Activated CD4-positive, alpha-beta T cell treated with anti-CD3 and anti-CD28 coated beads for 1 hour (primary cell): Measurements from ENCODE around the gene SLC9A9.

Source experiments
- DNase-seq: peaks from one replicate; pipeline ENCODE4 v3.0.0-alpha.2; 2020

SLC9A9 gene

DNA sequence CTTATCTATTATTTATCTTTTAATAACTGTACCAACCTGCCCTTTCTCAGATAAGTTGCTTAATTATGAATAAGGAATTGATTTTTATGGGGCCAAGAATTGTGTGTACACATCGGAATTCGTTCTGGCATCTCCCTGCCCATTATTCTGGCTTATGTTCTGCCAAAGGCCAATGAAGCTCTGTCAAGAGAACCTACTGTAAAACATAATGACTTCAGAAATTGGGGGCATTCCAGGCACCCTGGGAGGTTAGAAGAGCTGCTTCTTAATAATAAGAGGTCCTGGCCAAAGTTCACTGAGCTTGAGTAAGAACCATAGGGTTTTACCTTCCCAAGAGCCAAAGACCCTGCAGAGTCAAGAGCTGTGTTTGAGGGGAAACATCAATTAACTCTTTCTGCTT, 261.7 kb downstream of the SLC9A9 start:
- DNase-seq, result no peak

DNA sequence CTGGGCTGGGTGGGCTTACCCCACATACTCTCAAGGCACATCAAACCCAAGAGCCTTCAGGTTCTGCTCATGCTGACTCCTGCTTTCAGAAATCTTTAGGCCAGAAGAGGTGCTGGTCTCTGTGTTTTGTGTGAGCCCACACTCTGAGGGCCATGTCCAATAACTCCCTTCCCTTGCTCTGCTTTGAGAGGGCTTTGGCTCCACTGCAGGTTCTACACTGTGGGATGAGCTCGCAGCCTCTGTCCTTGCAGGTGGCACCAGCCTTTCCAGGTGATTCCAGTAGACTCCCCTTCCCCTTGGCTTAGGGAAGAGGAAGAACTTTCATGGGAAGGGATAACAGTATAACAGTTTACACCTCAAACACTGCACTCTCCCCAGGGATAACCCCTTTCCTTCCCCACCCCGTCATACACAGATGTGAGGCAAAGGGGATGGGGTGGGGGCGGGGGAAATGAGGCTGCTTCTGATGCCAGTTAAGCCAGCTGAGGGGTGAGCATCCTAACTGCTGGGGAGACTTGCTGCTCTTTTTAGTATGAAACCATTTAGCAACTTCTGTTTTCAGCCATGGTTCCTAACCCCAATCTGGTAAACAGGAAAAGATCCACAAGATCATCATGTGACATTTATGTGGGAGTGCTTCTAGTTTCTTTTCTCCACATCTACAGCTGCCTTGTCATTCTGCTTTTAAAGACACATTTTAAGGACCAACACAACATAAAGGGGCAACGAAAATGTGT, 262.4 kb downstream of the SLC9A9 start:
- no peak for DNase-seq

DNA sequence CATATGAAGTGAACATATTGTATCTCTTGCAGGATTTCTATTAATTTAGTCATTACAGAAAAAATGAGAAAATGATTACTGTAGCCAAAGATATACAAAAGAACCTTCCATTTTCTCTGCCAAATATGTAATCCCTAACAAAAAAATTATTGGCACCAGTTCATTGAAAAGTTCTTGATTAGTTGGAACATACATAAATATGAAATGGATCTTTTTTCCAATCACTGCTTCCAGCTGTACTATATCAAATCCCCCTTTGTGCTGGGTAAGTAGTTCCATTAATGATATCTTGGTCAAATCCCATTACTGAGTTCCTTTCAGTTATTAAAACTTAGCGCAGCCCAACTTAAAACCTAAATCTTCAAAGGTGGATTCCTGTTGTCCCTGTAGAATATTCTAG, 263.8 kb downstream of the SLC9A9 start:
- DNase-seq, result no peak

DNA sequence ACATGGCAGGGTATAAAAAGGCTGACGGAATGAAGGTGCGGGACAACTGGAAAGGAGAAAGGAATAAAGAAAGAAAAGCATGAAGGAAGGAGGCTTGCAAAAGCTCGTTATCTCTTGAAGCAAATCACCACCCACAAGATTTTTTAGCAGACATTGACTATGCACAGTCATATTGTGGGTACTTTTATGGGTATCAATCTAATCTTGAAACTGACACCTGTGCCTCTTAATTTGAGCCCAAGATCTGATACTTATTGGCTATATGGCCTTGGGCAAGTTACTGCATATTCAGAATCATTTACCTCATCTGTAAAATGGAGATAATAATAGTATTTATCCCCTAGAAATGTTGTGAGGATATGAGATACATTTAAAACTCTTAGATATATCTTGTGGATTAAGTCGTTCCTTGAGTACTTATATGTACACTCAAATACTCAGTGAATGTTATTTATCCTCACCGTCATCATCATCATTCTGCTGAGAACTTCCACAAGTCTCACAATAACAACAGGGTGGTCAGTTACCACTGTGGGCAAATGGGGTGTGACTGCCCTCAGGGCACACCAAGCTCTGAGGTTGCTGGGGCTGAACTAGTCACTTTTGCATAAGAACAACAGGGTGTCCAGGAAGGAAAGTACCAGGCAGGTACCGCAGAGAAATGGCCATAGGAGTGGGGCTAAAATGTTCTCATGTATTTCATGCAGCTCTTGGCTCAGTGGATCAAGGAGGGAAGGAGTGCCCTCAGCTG, 266.1 kb downstream of the SLC9A9 start:
- DNase-seq, result no peak

DNA sequence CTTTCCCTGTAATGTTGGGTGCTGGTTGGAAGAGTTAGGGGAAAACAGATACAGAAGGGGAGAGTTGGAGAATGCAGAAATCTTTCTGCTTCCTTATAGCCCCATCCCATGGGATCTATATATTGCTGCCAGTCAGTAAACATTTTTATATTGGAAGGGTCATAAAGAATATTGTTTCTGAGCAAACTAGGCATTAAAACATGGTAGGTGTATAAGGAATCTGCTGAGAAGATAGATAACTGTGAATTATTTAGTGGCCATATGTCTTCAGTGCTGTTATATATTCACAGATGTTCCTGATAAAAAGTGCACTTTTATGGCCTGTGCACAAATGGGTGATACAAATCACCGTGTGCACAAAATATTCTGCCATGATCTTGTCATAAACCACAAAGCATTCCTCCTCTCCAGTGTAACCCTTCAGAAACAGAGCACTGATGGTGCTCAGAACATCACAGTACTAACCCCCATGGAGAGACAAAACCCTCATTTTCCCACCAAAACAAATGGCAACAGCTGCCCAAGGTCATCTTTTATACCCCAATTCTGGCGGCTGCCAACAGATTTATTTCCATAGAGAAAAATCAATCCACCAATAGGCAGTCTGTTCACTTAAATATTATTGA, 269.3 kb downstream of the SLC9A9 start:
- DNase-seq, result no peak

DNA sequence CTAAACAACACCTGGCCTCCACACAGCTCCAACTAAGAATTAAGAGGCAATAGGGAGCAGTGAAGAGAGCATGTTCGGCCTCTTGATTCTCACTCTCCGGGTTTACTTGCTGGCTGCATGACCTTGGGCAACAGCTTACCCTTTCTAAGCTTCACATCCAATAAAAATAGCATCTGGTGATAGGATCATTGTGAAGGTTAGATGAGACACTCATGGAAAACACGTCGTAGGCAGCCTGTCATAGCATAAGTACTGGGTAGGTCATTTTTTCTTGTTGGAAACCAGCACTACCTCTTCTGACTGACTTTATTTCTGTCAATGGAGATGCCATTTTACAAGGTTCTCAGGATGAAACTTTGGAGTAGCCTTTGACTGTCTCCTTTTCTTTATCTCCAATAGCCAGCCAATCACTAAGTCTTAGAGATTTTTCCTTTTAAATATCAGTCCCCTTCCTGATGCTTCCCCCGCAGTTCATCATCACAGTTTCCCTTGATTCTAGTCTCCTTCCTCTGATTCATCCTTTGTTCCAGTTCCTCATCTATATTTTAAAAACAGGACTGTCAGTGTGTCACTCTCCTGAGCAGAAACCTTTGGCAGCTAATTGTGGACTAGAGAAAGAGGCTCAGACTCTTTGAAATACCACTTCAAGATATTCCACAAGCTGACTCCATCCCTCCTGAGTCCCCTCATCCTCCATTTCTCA, 271.5 kb downstream of the SLC9A9 start:
- DNase-seq, result no peak

DNA sequence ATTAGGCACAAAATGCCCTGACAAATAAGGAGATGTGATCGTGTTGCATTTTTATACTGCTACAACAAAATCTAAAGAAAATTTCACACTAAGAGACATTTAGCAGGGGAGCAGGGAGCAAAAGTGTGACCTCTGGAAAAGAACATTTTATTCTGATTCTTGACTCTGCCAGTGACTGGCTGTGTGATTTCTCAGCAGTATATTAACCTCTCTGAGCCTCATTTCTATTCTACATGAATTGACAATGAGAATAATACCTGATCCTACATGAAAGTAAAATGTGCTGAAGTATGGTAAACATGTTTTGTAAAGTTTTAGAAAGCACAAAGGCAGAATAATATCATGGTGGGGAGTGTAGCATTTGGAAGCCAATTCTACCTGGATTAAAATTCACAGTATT, 273.3 kb downstream of the SLC9A9 start:
- no peak for DNase-seq

DNA sequence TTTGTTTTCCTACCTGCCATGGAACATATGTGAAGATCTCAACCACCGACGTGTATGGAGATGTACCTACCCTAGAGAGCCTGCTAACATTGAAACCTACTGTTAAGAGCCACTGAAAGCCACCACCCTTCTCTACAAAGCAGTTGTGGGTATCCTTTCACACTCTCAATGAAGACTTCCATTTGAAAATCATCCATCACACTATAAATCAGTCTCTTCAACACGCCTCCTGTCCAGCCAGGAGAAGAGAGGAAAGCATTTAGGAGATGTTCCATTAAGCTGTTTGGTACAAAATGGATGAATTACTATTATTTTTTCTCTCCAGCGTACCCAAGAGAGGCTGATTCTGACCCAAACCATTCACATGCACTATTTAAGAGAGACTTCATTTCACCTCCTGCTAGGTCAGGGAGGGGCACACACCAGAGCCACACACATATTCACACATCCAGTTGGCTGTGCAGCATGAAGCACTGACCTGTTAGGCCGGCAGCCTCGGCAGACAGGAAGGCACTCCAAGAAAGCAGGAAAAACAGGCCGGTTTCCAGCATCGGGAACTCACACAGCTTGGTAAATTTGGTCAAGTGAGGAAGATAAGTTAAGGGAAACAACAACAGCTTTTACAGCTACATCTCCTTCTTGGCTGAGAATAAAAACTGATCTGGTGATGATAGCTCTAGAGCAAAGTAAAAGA, 274.5 kb downstream of the SLC9A9 start:
- no peak for DNase-seq

DNA sequence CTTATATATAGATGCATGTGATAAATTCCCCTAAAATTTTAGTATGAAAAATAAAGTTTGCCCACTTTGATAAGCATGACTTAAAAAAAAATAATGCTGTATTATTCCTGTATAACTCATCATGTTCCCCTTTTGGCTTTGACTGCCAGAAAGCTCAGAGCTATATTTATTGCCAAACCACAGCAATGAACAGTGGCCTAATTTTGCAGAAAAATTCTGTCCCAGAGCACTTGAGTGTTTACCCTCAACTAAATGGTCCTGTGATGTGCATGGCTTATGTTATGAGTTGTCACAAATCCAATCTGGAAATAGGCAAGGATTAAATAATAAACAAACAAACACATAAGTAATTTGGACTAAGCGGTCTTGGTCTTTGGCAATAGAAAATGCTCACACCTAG, 276.7 kb downstream of the SLC9A9 start:
- DNase-seq, result no peak

DNA sequence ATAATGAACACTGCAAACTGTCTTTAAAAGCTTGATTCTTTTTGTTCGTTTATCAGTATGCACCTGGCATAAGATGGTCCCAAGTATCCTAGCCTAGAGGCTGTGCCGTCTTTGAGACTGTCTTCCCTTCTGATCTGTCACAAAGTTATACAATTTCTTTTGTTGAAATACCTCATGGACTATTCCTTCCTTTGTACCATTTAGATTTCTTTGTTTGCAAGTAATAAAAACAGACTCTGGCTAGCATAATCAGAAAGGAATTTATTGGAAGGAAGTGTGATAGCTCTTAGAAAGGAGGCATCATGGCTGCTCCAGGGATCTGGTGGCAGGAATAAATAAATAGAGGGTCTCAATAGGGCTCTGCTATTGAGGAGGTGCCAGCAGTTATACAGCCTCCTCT, 280.4 kb downstream of the SLC9A9 start:
- no peak for DNase-seq

DNA sequence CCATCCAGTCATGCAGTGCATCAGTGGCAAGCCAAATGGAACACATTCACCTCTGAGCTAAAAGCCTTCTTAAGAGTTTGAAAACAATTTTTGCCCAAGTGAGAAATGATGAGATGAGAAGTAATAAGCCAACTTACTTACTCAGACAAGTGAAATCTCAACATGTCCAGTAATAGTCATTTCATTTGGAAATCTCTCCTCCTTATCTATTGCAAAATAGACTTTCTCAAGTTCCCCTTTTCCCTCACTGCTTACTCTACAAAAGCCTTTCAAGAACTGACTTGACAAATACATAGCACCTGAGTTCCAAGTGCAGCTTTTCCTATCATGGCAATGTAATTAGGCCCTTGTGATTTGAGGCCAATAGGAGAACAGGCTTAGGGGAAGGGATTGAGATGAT, 282.3 kb downstream of the SLC9A9 start:
- DNase-seq, result no peak

DNA sequence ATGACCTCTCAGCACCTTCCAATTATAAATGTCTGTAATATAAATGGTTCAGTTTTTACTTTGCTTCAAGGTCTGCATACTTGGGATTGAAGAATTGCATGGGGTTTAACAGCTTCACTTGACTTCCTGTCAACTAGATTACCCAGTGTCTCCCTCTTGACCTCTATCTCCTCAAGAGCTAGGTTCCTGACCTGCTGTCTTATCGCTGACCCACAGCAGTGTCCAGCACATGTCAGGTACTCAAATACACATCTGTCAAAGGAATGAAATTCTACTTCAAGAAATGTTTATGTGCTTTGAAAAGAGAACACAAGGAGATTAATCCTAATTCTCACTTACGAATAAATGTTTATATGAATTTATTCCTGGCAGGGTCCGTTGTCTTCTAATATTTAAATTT, 284.5 kb downstream of the SLC9A9 start:
- no peak for DNase-seq

DNA sequence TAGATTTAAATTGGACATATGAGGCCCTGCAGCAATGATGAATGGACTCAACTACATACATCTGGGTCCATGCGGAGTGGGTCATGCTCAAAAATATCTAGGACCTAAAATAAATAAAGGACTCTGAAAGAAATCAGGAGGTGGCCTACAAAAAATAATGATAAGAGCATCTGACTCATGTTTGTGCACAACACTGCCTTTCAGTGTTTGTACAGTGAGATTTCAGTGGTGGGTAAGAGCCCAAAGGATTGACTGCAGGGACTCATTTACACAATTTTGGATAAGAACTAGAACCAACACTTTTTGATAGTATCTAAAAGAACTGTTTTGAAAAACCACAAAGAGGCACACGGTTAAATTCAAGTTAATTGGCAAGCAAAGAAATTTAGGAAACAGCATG, 285.5 kb downstream of the SLC9A9 start:
- DNase-seq, result no peak

DNA sequence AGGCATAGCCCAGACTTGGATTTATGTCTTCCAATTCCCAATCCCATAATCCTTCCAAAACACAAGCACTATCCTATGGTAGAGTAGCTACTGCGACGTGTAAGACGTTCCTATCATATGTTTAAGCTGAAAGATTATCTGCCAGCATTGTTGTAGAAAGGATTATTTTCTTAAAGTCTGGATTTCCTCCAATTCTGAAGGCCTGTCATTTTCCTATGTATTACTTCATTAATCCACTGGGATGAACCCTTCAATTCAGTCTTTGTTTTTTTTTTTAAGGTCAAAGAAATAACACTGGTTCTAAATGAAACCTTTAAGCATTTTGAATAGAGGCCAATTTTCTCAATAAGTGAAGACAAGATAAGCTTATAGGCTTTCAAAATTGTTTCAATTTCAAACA, 289.0 kb downstream of the SLC9A9 start:
- DNase-seq, result no peak

DNA sequence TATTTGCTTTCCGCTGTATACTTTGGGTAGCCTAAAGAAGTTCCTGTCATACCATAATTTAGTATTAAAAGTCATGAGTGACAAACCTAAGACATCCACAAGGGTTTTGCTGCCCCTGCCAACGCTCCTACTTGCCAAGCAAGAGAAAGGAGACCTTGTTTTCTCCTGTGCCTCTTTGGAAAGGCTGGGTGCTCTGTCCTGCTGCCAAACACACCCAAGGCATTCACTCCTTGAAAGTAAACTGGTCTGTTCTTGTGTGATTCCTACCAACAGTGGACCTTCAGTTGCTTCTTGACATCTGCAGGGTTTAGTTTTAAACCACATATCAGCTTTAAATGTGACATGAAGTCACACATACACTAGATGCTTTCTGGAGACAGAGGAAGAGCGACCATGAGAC, 295.4 kb downstream of the SLC9A9 start:
- DNase-seq, result no peak

DNA sequence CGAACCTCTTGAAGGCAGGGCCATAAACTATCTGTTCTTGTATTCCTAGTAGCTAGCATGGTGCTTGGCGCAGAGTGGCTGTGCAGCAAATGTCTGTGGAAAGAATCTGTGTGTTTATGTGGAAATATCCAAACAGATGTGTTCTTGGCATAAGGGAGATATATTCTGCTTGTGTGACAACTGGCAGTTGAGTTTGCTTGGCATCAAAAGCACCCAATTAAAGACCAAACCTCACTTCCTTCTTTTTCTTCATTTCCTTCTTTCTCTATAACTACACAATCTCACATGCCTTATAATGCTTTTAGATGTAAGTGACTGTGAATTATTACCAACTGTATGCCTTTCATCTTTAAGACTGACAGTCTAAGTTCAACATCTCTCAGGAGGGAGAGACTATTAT, 296.5 kb downstream of the SLC9A9 start:
- no peak for DNase-seq

DNA sequence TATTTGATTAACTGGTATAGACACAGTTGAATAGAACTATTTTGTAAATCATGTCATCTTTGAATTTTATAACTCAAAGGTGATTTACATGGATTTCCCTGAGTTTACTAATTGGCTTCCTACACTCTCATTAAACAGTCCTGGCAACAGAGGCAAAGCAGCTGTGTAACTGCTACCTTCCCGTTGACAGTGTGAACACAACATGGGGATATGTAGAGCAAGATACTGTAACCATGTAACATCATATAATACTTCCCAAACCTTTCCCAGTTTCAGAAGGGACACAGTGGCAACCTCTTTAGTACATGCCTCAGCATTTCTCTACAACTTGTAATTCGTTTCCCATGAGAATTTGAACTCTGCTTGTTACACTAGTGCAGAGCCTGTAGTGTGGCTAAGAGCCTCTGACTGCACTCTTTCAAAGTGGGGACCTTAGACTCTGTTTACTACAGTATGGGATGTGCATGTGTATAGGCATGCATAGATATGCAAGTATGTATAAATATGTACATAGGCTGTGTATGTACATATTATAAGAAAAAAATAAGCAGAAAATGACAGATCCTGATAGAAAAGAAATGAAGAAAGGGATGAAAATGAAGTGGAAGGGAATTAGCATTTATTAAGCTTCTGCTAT, 299.3 kb downstream of the SLC9A9 start:
- no peak for DNase-seq

DNA sequence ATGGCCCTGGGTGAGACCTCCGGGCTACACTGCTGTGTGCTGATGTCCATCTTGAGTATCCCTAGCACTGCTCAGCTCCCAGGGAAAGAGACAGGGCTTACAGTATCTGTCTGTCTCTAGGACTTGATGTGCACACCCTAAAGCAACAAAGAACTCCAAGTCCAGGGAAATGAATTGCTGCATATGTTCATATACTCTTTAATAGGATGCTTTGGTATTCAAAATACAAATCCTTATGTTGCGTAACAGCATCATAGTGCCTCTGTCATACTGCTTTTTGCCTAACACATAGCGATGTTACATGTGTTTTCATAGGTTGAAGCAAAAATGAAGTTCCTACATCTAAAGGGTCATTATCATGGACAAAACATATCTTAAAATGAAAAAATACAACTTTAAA, 299.9 kb downstream of the SLC9A9 start:
- DNase-seq, result no peak

DNA sequence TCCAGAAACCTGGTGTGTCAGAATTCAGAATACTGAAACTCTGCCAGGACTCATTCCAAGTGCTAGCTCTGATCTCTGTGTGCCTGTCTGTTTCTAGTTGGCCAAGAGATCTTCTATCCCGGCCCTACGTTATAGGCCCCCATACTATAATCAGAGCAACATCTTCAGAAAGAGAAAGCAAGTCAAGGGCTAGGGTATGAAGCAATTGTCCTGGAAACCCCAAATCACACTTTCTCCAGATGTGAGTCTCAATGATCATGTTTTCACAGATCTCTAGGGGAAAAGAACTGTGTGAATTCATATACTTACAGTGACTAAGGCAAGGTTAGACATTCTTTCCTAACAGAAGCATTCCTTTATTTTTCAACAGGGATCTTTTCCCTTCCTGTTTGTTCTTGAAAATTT, 309.7 kb downstream of the SLC9A9 start:
- DNase-seq, result no peak

DNA sequence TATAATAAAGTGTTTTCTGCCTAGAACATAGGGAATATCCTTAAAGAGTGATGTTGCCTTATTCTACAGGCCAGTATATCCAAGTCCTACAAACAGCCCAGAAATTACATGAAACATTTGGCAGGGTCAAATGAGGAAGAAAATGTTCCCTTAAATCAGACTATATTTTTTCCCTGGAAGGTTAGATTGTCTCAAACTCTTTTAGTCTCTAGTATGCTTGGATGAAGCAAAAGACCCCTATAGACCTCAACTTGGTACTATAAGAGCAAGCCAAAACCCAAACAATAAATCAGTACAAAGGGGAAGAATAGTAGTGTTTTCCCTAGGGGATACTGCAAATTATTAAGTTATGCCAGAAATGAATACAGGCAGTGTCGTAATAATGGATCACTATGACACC, 310.2 kb downstream of the SLC9A9 start:
- DNase-seq, result no peak

DNA sequence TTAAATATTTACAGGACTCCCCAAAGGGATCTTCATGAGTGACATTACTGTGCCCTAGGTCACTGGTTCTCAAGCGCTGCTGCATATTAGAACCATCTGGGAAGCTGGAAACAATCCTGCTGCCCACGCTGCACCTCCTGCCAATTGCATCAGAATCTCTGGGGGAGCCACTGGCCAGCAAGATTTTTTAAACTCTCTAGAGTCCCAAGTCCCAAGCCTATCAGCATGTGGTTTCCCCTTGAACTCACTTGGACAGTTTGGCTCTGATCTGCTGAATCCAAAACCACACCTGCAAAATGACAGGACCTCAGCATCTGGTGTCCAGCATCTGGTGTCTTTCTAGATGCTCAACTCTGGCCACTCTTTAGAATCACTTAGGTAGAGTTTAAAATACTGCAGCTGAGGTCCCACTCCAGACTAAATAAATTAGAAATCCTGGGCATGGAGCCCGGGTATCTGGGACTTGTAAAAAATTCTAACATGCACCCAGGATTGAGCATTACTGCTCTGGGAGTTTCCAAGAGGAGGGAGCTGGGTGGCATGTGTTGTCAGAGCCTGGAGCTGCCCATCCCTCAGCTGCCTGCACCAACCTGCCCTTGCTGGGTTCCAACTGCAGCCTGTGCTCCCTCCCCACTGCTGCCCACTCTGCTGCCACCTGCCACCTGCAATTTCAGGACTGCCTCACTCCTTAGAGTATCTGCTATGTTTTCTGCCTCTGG, 311.3 kb downstream of the SLC9A9 start:
- no peak for DNase-seq
